ENCODE data around the gene CCDC171. TPM values are rescaled to one million over a fixed set of nuclear protein-coding genes. Genes with fewer than 3 reads are reported as not detected.
"Not testable (repeated sequence)": the region's sequence is repeated elsewhere in the genome, so short reads cannot be mapped to it uniquely, and the experiment has no call there.

CCDC171 gene
- total RNA-seq, 6 experiments from 2014 or later, result 0.42 to 0.80 (median 0.45) TPM

- no peaks in the 10 kb centered on the region for H3K36me3 ChIP-seq
- 79% methylated on average over 3 of the region's 3 CpGs for WGBS (ENCODE audit: insufficient coverage, low coverage, low lambda C conversion rate, missing lambda C conversion rate)
- no peaks in the 10 kb centered on the region for H3K27me3 ChIP-seq
- H3K27ac ChIP-seq, result no peak overlapping the region
- intact Hi-C loops (cut with DNase I), result no loop called here
- no peak for DNase-seq
- no peaks in the 10 kb centered on the region for H3K9me3 ChIP-seq
- TF ChIP-seq CTCF (IDR thresholded peaks at IDR 0.05), result no peak
- TF ChIP-seq POLR2A (IDR thresholded peaks at IDR 0.05), result no peak
- no peak for ATAC-seq
- H3K4me3 ChIP-seq, result no peak overlapping the region
- no peaks in the 10 kb centered on the region for H3K4me1 ChIP-seq
These were observed 30.6 kb upstream of the CCDC171 start for GRCh38 chr9:15522130-15522755.

- TF ChIP-seq POLR2A (IDR thresholded peaks at IDR 0.05), result no peak
- no peak for TF ChIP-seq CTCF (IDR thresholded peaks at IDR 0.05)
- intact Hi-C loops (cut with DNase I), result no loop called here
- H3K9me3 ChIP-seq, result no peaks in the 10 kb centered on the region
- ATAC-seq (no peak), DNase-seq (no peak)
- no peaks in the 10 kb centered on the region for H3K36me3 ChIP-seq
- H3K4me3 ChIP-seq, result no peak overlapping the region
- H3K27ac ChIP-seq, result no peak overlapping the region
- 61% methylated on average over 8 of the region's 8 CpGs for WGBS (ENCODE audit: insufficient coverage, low coverage, low lambda C conversion rate, missing lambda C conversion rate)
- no peaks in the 10 kb centered on the region for H3K4me1 ChIP-seq
- no peaks in the 10 kb centered on the region for H3K27me3 ChIP-seq
These were observed 27.9 kb upstream of the CCDC171 start for GRCh38 chr9:15524845-15525455.

- no peak overlapping the region for H3K4me3 ChIP-seq
- no peaks in the 10 kb centered on the region for H3K36me3 ChIP-seq
- intact Hi-C loops (cut with DNase I), result no loop called here
- TF ChIP-seq POLR2A (IDR thresholded peaks at IDR 0.05) (no peak), CTCF (IDR thresholded peaks at IDR 0.05) (no peak)
- 71% methylated on average over 2 of the region's 2 CpGs for WGBS (ENCODE audit: insufficient coverage, low coverage, low lambda C conversion rate, missing lambda C conversion rate)
- no peaks in the 10 kb centered on the region for H3K4me1 ChIP-seq
- H3K27ac ChIP-seq, result no peak overlapping the region
- no peaks in the 10 kb centered on the region for H3K9me3 ChIP-seq
- DNase-seq (no peak), ATAC-seq (no peak)
- H3K27me3 ChIP-seq, result no peaks in the 10 kb centered on the region
These were observed 26.9 kb upstream of the CCDC171 start for GRCh38 chr9:15525958-15526357.

- H3K27ac ChIP-seq; intact Hi-C loops (cut with DNase I); ATAC-seq; H3K4me1 ChIP-seq; DNase-seq; H3K4me3 ChIP-seq; H3K36me3 ChIP-seq; H3K27me3 ChIP-seq; H3K9me3 ChIP-seq: not testable (repeated sequence)
- WGBS (ENCODE audit: insufficient coverage, low coverage, low lambda C conversion rate, missing lambda C conversion rate), result 83% methylated on average over 1 of the region's 5 CpGs
These were observed 25.8 kb upstream of the CCDC171 start for GRCh38 chr9:15527035-15527434.

GRCh38 chr9:15529566-15530324 lies 23.1 kb upstream of the CCDC171 start:
- Histone ChIP-seq H3K27ac (no peak overlapping the region), H3K4me3 (no peak overlapping the region), H3K9me3 (no peaks in the 10 kb centered on the region), H3K36me3 (no peaks in the 10 kb centered on the region), H3K27me3 (no peaks in the 10 kb centered on the region), H3K4me1 (no peaks in the 10 kb centered on the region)
- intact Hi-C loops (cut with DNase I), result no loop called here
- ATAC-seq (no peak), DNase-seq (no peak)
- WGBS (ENCODE audit: insufficient coverage, low coverage, low lambda C conversion rate, missing lambda C conversion rate), result 40% methylated on average over 1 of the region's 4 CpGs
- no peak for TF ChIP-seq CTCF (IDR thresholded peaks at IDR 0.05)
- no peak for TF ChIP-seq POLR2A (IDR thresholded peaks at IDR 0.05)

Data from right lobe of liver (tissue), 6 donors.